A673 (cell line): ENCODE measurements around the gene TBC1D24. TPM values are rescaled to one million over a fixed set of nuclear protein-coding genes. Genes with fewer than 3 reads are reported as not detected.
A peak's percentile ranks its signal among the peaks of the same experiment; 100 is the strongest.

Experiments used
- BruUV-seq: library from RNA; stranded (reverse); fragments of 400-500 nt; replicated peaks from 2 replicates; lab custom pipeline; 2021; lab: Mats Ljungman, UMichigan
- CTCF ChIA-PET: fragments of 300-600 bp; sonication (Branson Sonifier 250); formaldehyde crosslinking; loops from one replicate; lab custom pipeline; 2022; ENCODE audit warnings: antibody characterized with exemption; lab: Charles Lee
- POLR2A ChIA-PET: fragments of 300-600 bp; sonication (Branson Sonifier 250); formaldehyde crosslinking; loops from one replicate; lab custom pipeline; 2022; ENCODE audit warnings: antibody characterized with exemption; ENCODE audit not compliant: low non-redundant PET; lab: Charles Lee
- DNase-seq: peaks from one replicate; pipeline ENCODE4 v3.0.0-alpha.2; 2015; ENCODE audit warnings: low spot score
- H3K27ac ChIP-seq: fragments of 200-600 bp; sonication (generic); 2 replicates; pipeline ENCODE4 v1.5.1; 2016; ENCODE audit warnings: mixed run types, low read depth, mild to moderate bottlenecking, mixed read lengths, antibody characterized with exemption, low read length; ENCODE audit not compliant: poor library complexity, severe bottlenecking
- H3K27me3 ChIP-seq: fragments of 200-600 bp; sonication (generic); replicated peaks from 2 replicates; pipeline ENCODE4 v1.6.1; 2017; ENCODE audit warnings: mixed run types, low read depth, mild to moderate bottlenecking, mixed read lengths, antibody characterized with exemption, low read length; ENCODE audit not compliant: insufficient read depth, poor library complexity
- H3K36me3 ChIP-seq: fragments of 200-600 bp; sonication (generic); 2 replicates; pipeline ENCODE4 v1.6.1; 2016; ENCODE audit warnings: mixed run types, mild to moderate bottlenecking, mixed read lengths, antibody characterized with exemption, low read length; ENCODE audit not compliant: insufficient read depth, poor library complexity, severe bottlenecking
- H3K4me1 ChIP-seq: fragments of 200-600 bp; sonication (generic); 2 replicates; pipeline ENCODE4 v1.6.1; 2017; ENCODE audit warnings: mixed run types, mild to moderate bottlenecking, mixed read lengths, antibody characterized with exemption, low read length; ENCODE audit not compliant: insufficient read depth, poor library complexity, severe bottlenecking
- H3K4me3 ChIP-seq: fragments of 200-600 bp; sonication (generic); 2 replicates; pipeline ENCODE4 v1.5.1; 2016; ENCODE audit warnings: low read depth, mixed run types, mild to moderate bottlenecking, mixed read lengths, low read length; ENCODE audit not compliant: poor library complexity, severe bottlenecking
- H3K9me3 ChIP-seq: fragments of 200-600 bp; sonication (generic); 2 replicates; pipeline ENCODE4 v1.6.1; 2016; ENCODE audit warnings: mixed run types, low read depth, mild to moderate bottlenecking, mixed read lengths, antibody characterized with exemption, low read length; ENCODE audit not compliant: poor library complexity, severe bottlenecking
- EZH2 ChIP-seq: fragments of 200-600 bp; sonication (generic); IDR thresholded peaks from 2 replicates; pipeline ENCODE4 v1.6.1; 2017; ENCODE audit warnings: borderline replicate concordance, low read depth, mild to moderate bottlenecking, mixed read lengths, antibody characterized with exemption, low read length; ENCODE audit not compliant: poor library complexity, severe bottlenecking
- intact Hi-C: fragments of 100-400 bp; cut with micrococcal nuclease; formaldehyde crosslinking; loops from one replicate; pipeline ENCODE4 v1.10.0; 2022; ENCODE audit not compliant: unreplicated experiment
- total RNA-seq: library from RNA; stranded (reverse); gene quantifications from 2 replicates; pipeline ENCODE4 v1.2.3, GENCODE V29; 2021
- TF ChIP-seq, protein P1 (sequence below): fragments of 300-800, 200-600 bp; sonication (generic); conservative IDR thresholded peaks from 2 replicates; pipeline ENCODE4 v1.5.1; 2017; ENCODE audit warnings: low read depth, mild to moderate bottlenecking, antibody characterized with exemption, low read length, moderate library complexity, mixed read lengths

TBC1D24 gene
- total RNA-seq, 1 experiment from 2014 or later: 24.2 TPM

- peak overlapping the region; percentile 13 for H3K27ac ChIP-seq
- CTCF ChIA-PET: no interaction called here
Observed at GRCh38 chr16:2457267-2457666, 17.7 kb upstream of the TBC1D24 start.

DNA sequence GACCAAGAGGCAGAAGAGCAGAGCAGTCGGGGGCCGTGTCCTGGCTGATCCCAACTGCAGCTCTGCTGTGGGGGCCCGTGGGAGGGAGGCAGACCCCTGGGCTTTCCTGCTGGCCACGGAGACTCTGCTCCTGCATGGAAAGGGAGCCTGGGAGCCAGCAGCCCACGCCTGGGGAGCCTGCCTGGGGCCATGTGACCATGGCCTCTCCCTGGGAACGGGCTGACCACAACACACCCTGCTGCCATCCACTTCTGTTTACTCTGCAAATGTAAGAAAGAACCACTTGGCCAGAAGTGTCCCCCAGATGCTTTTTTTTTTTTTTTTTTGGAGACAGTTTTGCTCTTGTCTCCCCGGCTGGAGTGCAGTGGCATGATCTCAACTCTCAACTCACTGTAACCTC is 17.0 kb upstream of the TBC1D24 start:
- no peak overlapping the region for H3K4me3 ChIP-seq
- BruUV-seq: no TSS peak
- TF ChIP-seq, protein P1, sequence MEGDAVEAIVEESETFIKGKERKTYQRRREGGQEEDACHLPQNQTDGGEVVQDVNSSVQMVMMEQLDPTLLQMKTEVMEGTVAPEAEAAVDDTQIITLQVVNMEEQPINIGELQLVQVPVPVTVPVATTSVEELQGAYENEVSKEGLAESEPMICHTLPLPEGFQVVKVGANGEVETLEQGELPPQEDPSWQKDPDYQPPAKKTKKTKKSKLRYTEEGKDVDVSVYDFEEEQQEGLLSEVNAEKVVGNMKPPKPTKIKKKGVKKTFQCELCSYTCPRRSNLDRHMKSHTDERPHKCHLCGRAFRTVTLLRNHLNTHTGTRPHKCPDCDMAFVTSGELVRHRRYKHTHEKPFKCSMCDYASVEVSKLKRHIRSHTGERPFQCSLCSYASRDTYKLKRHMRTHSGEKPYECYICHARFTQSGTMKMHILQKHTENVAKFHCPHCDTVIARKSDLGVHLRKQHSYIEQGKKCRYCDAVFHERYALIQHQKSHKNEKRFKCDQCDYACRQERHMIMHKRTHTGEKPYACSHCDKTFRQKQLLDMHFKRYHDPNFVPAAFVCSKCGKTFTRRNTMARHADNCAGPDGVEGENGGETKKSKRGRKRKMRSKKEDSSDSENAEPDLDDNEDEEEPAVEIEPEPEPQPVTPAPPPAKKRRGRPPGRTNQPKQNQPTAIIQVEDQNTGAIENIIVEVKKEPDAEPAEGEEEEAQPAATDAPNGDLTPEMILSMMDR: no peak
- no peak for TF ChIP-seq EZH2
- H3K4me1 ChIP-seq: peaks cover 14% of the 10 kb centered on the region
- CTCF ChIA-PET: no interaction called here
- peaks cover 65% of the 10 kb centered on the region for H3K36me3 ChIP-seq
- intact Hi-C loops: no loop called here
- no peak for DNase-seq
- H3K27me3 ChIP-seq: no peaks in the 10 kb centered on the region
- no peaks in the 10 kb centered on the region for H3K9me3 ChIP-seq
- no peak overlapping the region for H3K27ac ChIP-seq
- POLR2A ChIA-PET: no interaction called here

More at GRCh38 chr16:2457267-2457666, 17.7 kb upstream of the TBC1D24 start:
- no peaks in the 10 kb centered on the region for H3K9me3 ChIP-seq
- DNase-seq: no peak
- H3K27me3 ChIP-seq: no peaks in the 10 kb centered on the region
- intact Hi-C loops: no loop called here
- no TSS peak for BruUV-seq
- no peak overlapping the region for H3K4me3 ChIP-seq
- peaks cover 67% of the 10 kb centered on the region for H3K36me3 ChIP-seq
- peaks cover 14% of the 10 kb centered on the region for H3K4me1 ChIP-seq
- TF ChIP-seq EZH2: no peak
- TF ChIP-seq, protein P1: no peak
- POLR2A ChIA-PET: no interaction called here

GRCh38 chr16:2458887-2459646 is 15.9 kb upstream of the TBC1D24 start:
- peaks cover 14% of the 10 kb centered on the region for H3K4me1 ChIP-seq
- ChIA-PET POLR2A (interaction anchor here (0.5 kb wide), 2 partner anchors 254 to 495 kb away, joined by 3 to 17 read pairs; partner anchors contain the start of genes MLST8 and RPS2), CTCF (interaction anchor here (1.1 kb wide), 1 partner anchor 43 kb away, joined by 11 read pairs; no protein-coding TSS in a partner anchor)
- DNase-seq: no peak
- H3K27ac ChIP-seq: peak overlapping the region; percentile 81
- no TSS peak for BruUV-seq
- no peaks in the 10 kb centered on the region for H3K9me3 ChIP-seq
- H3K36me3 ChIP-seq: peaks cover 54% of the 10 kb centered on the region
- intact Hi-C loops: no loop called here
- no peaks in the 10 kb centered on the region for H3K27me3 ChIP-seq
- H3K4me3 ChIP-seq: peak overlapping the region; percentile 71
- TF ChIP-seq EZH2: no peak
- TF ChIP-seq, protein P1: no peak
